Fibroblast of the aortic adventitia (primary cell): ENCODE measurements around the gene HDAC11. TPM values are rescaled to one million over a fixed set of nuclear protein-coding genes. Genes with fewer than 3 reads are reported as not detected.

Experiments
- DNase-seq: peaks from one replicate; pipeline ENCODE4 v3.0.0-alpha.2; 2010; ENCODE audit warnings: low read depth
- H3K4me3 ChIP-seq: 2 replicates; pipeline ENCODE4 v1.5.1; 2011; ENCODE audit warnings: low read depth, mild to moderate bottlenecking, control low read depth, low read length, moderate library complexity
- small RNA-seq: library from RNA; depleted of rRNA; stranded (forward); fragments of <200 nt; gene quantifications from one replicate; pipeline ENCODE3, GENCODE V24; 2012
- total RNA-seq: library from RNA; depleted of rRNA; stranded (reverse); fragments of >200 nt; gene quantifications from 2 replicates; pipeline ENCODE4 v1.2.3, GENCODE V29; 2012; ENCODE audit warnings: low replicate concordance
- TF ChIP-seq, protein P1 (sequence below): IDR thresholded peaks from 2 replicates; pipeline ENCODE4 v1.5.1; 2011; ENCODE audit warnings: mild to moderate bottlenecking, low read length, control low read depth, inconsistent platforms; ENCODE audit not compliant: insufficient read depth

HDAC11 gene
- total RNA-seq, 1 donor = 5.2 TPM

DNA sequence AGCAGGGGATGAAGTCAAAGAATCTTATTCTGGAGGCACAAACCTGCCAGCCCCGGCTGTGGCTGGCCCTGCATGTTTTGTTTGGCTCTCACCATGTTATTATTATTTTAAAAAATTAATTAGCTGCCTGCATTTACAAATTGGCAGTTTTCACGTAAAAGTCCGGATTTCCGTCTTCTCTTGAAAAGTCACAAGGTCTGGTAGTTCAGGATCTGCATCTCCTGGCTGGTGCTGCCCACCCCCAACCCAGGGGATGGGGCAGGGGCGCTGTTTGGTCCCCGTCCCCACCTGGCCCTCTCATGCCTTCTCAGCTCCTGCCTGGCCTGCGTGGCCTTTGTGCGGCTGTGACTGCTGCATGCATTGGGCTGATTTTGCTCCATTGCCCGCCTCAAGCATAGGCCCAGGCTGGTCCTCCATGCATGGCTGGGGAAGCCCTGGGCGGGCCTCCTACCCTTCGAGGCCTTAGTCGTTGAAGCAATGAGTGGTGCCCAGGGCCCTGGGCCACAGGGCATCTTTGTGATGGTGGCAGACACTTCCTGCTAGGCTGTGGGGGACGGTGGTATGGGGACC, 70.8 kb downstream of the HDAC11 start:
- TF ChIP-seq, protein P1, sequence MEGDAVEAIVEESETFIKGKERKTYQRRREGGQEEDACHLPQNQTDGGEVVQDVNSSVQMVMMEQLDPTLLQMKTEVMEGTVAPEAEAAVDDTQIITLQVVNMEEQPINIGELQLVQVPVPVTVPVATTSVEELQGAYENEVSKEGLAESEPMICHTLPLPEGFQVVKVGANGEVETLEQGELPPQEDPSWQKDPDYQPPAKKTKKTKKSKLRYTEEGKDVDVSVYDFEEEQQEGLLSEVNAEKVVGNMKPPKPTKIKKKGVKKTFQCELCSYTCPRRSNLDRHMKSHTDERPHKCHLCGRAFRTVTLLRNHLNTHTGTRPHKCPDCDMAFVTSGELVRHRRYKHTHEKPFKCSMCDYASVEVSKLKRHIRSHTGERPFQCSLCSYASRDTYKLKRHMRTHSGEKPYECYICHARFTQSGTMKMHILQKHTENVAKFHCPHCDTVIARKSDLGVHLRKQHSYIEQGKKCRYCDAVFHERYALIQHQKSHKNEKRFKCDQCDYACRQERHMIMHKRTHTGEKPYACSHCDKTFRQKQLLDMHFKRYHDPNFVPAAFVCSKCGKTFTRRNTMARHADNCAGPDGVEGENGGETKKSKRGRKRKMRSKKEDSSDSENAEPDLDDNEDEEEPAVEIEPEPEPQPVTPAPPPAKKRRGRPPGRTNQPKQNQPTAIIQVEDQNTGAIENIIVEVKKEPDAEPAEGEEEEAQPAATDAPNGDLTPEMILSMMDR = no peak
- peak overlapping the region; percentile 73 for H3K4me3 ChIP-seq

DNA sequence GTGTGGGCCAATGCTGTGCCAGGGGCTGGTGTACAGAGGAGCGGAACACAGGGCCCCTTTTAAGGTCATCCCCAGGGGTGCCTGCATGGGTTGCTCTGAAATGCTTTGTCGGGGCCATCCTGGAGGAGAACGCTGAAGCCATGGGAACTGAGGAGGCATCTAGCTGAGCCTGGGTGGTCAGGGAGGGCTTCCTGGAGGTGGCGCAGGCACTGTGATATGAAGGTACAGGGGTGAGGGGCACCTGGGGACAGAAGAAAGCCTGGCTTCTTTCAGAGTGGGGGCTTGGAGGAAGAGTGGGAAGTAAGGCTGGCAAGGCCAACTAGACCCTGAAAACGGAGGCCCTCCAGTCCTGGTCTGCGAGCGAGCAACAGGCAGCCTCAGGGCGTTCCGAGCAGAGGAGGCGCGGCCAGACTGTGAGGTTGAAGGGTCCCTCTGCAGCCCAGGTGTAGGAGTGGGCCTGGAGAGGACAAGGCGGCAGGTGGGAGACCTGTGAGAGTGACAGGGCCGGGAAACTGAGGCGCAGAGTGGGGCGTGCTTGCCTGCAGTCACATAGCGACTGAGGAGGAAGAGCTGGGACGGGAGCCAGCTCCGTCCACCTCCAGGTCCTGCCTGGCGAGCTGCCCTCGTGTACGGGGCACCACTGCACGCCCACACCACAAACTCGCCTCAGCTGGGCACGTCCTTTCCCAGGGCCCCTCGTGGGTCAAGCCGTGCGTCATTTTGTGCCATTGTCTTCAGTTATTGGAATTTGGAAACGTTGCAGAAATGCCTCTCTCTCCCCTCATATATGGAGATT, 72.9 kb downstream of the HDAC11 start:
- H3K4me3 ChIP-seq = no peak overlapping the region
- TF ChIP-seq, protein P1 = no peak
- DNase-seq = peak; percentile 64

More for the DNA sequence above, 70.8 kb downstream of the HDAC11 start:
- no peak for DNase-seq

DNA sequence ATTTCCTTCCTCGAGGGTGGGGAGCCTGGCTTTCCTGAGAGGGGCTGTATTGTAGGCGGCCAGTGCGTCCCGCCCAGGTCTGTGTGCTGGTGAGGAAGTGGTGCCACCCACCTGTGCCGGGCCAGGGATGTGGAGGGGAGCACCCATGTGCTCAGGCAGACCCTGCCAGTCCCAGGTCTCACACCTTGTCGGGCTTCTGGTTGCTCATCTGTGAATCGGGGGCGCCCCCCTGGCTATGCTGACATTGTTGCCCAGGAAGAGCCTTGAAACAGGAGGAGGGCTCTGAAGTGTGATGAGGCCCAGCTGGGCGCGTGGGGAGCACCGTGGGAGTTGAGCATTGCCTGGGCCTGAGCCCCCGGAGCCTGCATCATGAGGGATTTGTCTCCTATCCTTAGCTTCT, 73.6 kb downstream of the HDAC11 start:
- H3K4me3 ChIP-seq = no peak overlapping the region
- TF ChIP-seq, protein P1 = no peak

DNA sequence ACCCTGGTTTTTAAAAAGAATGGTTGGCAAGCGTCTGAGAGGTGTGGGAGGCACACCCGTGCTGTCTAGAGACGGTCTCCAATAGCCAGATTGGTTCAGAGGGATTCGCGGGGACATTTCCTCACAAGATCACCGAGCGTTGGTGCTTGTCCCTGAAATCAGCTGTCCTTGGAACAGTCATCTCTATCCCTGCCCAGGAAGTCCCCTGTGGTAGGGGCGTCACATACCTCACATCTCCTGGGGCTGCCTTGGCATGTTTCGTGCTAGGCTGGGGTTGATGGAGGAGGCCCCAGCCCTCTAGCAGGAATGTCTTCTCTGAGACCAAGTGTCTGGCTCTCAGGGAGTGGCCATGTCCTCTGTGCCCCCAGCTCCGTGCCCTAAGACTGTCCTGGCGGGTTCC, 75.6 kb downstream of the HDAC11 start:
- no peak overlapping the region for H3K4me3 ChIP-seq
- no peak for DNase-seq
- TF ChIP-seq, protein P1 = no peak

More for the DNA sequence above, 73.6 kb downstream of the HDAC11 start:
- DNase-seq = no peak

Small RNA genes lying within 50 kb of the gene (small RNA-seq; reads per million reads assigned to genes)
- not detected for gene AC027124.2

Other genes starting within 250 kb of the HDAC11 start
- gene NUP210, start 60.0 kb upstream of the HDAC11 start, total RNA-seq = 0.33 and 0.45 TPM in 2 replicates
- gene FBLN2, start 68.8 kb downstream of the HDAC11 start, total RNA-seq = 452 and 600 TPM in 2 replicates